ENCODE data around the gene PACRG.
A peak's percentile ranks its signal among the peaks of the same experiment; 100 is the strongest.

Gene PACRG

DNA sequence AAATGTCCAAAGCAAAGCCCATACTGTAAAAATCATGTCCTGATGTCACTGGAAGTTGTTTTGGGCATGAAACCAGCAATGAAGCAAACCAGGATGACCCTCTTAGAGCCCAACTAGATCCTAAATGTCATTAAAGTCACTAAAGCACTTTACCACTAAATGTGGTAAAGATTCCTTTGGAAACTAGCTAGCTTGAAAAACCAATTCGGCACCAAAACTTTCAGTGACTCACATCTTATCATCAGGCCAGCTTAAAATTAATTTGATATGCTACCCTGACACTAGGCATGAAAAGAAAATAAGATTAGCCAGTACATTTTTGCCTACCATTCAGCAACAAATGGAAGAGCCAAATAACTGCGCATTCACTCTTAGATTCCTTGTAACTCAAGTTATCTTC lies 145.8 kb downstream of the PACRG start:
- no peak for DNase-seq

DNA sequence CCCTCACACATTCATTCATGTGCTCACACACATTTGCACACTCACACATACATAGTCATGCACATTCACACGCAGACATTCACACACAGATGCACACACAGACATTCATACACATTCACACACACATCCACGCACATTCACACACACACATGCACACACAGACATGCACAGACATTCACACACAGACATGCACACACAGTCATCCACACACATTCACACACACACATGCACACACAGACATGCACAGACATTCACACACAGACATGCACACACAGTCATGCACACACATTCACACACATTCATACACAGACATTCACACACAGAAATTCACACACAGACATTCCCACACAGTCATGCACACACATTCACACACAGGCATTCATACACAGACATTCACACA lies 147.3 kb downstream of the PACRG start:
- DNase-seq = no peak

DNA sequence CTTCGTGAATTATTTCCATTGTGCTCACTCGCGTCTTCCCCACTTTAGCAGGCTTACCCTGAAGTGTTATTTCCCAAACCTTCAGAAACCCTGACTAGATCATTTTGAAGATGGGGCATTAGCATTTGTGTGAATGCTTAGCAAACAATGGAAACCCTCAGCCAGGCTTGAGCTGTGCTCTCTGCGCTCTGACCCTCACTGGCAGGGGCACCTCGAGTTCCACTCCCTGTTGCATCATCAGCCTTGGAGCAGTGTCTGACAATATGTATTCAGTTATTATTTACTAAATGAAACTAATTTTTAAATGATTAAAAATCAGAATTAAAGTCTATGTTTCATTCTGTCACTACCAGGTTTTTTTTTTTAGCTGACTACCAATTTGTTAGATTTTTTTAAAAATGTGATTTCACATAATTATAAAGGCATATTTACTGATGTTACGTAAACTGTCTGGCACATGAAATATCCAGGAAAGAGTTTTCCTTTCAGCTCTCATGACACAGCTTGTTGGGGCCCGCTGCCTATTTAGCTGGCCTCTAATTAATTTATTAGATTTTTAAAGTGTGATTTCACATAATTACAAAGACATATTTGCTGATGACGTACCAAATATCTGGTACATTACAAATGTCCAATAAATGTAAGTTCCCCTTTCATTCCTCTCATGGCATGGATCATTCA lies 155.2 kb downstream of the PACRG start:
- no peak for DNase-seq

DNA sequence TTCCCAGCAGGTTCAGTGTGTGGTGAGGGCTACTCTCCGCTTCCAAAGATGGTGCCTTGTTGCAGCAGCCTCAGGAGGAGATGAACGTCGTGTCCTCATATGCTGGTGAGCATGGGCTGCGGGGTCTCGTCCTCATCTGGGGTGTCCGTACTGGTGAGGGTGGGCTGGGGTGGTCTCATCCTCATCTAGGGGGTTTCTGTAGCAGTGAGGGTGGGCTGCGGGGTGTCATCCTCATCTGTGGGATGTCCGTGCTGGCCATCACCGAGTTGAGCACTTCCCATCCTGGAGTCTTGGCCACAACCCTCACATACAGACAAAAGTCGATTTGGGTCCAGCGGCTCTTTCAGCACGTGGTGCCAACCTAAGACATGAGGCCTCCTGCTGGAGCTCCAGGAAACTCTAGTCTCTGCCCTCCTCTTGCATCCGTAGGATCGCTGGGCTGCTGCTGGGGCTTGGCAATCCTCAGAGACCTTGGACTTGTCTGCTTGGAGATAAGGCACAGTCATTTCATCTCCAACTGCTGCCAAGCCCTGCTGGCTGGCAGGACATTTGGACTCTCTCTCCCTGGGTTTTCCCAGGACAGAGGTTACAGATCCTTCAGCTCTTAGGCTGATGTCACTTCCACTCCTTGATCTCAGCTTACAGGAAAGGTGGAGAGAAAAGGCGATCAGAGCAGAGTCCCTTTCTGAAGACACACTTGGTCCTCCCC lies 160.4 kb downstream of the PACRG start:
- DNase-seq = no peak

DNA sequence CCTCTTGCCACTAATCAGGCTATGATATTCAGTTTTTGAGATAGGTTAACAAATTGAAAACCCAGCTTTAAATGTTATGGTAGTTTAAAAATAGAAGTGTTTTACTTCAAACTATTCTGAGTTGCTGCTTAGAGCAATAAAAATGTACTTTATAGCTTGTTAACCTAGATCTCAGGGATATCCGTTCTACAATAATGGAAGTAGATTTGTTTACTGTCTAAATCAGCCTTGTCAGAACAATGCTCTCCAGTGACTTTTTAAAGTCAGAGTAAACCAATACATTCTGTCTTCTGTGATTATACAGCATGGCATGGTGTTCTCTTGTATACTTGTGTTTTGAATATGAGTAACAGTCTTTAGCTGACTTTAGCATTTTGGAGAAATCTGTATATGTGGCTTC lies 161.5 kb downstream of the PACRG start:
- no peak for DNase-seq

DNA sequence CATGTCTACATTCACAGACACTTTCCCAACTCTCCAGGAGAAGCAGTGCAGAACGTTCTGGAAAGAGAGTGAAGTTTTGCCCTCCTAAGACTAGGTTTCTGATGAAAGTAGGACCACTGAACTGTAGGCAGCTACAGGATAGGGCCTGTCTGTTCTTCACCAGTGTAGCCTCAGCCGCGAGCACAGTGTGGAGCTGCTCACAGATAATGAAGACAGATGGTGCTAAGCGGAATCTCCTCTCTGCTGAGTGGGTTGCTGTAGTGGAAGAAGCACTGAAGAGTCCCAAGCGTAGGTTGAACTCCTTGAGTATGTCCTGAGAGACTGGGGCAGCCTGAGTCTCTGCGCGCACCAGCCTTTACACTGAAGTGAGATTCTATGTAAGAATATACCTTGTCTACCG lies 170.2 kb downstream of the PACRG start:
- no peak for DNase-seq

DNA sequence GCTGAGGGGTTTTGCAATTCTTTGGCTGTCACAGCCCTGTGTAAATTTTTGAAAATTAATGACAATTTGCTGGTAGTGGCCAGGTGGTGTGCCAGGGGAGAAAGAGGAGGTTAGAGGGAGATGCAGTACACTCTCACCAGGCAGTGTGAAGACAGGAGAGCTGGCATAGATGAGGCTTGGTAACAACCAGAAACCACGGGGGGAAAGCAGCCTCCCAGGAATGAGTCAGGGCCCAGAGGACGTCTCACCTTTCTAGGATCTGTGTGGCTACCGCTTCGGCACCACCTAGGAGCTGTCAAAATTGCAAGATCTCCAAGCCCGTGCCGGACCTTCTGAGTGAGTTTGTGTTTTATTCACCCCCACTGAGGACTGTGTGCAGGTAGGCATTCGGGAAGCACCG lies 171.4 kb downstream of the PACRG start:
- no peak for DNase-seq

DNA sequence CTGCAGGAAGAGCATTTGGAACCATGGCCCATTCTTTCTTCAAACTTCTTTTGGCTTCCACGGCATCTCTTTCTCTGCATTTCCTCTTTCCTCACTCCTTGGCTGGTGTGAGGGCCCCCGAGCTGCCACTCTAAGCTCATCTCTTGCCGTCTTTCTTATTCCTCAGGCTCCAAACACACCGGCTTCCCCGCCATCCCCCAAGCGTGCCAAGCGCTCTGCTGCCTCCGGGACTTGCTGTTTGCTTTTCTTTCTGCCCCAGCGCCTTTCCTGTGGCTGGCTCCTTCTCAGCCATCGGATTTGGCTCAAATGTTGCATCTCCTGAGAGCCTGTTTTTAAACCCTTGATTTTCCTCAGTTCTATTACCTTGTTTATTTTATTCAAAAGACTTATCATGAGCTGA lies 172.7 kb downstream of the PACRG start:
- DNase-seq = no peak

DNA sequence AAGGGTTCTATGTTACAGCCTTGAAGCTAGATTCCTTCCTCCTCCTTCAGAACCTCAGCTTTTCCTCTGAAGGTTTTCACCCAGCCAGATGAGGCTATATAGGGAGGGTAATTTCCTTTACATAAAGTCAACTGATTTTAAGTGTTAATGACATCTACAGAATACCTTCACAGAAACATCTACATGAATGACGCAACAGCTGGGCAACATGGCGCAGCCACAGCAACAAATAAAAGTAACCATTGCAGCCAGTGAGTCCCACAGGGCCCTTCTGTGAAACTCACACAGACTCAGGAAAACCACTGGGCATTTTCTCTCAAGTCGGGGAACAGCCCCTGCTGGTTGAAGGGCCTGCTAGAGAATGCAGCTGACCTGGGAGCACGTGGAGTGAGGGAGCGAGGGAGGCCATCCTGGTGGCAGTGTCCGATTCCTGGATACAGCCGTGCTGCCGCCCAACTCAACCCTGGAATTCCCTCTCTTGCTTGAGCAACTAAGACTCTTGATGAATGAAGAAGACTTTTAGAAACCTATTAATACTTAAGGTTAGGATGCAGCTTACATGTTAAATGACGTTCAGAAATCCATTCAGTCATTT lies 176.4 kb downstream of the PACRG start:
- no peak for DNase-seq

DNA sequence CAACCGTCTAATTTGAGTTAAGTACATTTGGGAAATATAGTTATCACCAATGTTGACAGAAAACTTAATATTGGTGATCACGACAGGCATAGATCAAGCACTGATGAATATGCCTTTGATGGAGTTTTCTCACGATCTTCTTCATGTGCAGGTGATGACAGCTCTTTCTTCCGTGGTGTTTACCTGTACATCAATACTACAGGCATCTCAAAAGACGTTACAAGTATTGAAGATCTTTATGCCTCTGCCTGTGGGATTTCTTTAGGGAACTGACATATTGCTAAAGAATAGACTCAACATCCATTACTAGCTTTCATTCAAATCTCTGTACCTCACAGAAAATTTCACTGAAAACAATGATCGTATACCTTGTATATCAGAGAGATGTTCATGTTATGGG lies 178.7 kb downstream of the PACRG start:
- no peak for DNase-seq

DNA sequence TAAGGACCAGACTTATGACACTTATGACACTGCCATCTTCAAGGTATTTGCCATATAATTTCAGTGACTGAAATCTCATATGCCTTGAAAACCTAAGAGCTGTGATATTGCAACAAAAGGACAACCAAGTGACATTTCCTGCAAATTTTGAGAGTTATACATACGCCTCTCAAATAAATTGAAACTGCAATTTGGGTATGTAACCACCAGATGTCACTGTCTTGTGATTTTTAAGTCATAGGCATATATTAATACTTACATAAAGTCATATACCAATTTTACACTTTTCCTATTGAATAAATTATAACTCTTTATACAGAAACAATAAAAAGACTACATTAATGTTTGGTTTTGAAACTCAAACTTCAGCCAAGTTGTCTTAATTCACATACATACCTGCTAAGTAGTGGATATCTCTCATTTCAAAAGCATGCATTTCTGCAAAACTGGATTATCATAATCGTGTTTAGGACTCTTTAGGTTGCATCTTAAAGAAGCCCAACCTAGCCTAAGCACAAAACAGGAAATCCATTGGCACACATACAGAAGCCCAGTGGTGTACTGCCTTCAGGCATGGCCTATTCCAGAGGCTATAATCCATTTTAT lies 180.2 kb downstream of the PACRG start:
- peak; percentile 56 for DNase-seq

DNA sequence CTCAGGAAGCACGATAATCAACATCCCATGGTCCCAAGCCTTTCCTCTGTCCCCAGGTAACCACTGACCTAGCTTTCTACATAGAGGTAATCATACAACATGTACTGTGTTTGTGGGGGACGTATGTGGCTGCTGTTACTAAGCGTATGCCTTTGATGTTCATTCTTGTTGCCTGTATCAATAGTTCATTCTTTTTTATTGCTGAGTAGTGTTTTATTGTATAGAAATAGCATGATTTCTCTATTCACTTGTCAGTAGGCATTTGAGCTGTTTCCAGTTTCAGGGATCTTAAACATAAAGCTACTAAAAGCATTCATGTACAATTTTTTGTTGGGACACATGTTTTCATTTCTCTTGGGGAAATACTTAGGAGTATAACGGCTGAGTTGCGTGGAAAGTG lies 185.4 kb downstream of the PACRG start:
- no peak for DNase-seq

DNA sequence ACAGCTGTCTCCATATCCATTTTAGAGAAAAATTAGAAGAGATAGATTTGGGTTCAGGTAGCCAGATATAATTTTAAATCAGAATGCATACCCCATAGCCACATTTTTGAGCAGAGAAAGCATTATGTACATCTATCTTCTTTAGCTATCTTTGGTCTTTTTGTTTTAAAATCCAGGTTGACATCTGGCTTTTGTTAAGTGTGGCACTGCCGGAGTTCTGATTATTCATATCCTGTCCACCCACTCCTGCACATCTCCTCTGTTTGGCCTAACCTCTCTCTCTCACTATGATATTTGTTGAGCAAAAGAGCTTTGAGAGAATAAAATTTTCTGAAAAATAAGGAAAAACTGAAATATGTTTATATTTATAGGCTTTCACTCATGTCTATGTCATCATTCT lies 189.7 kb downstream of the PACRG start:
- no peak for DNase-seq

DNA sequence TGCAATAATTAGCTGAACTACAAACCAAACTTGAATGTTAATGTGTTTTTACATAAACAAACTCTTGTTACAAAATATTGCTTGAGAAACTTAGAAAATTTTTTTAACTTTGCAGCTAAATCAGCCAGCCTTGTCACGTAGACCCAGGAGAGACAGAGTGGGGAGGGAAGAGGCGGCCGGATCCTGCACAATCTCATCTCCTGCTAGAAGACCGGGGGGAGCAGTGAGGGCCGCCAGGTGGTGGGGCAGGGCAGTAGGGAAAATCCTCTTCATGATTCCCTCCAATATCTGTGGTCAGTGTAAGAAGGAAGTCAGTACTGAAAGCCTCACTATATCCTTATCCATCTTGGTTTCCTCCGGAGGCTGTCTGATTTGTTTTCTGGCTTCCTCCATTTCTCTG lies 193.3 kb downstream of the PACRG start:
- no peak for DNase-seq

DNA sequence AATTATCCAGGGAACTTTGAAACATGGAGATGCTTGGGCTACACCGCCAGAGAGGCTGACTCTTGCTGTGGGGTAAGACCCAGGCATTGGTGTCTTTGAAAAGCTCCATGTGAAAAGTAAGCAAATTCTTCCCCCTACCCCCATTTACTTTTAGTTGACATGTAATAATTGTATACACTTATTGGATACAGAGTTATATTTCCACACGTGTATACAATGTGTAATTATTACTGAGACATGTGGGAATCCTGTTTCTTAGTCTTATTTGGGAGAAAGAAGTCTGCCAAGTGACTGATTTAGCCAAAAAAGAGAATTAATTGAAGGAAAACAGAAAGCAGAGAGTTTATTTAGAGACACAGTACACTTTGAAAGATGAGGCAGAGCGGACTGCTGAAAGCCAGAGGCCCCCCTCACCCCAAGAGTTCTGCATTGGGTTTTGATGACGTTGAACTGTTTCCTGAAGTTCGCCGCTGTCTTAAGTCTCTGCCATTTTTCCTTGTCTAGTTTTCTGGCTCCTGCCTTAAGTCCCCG lies 193.8 kb downstream of the PACRG start:
- DNase-seq = no peak

DNA sequence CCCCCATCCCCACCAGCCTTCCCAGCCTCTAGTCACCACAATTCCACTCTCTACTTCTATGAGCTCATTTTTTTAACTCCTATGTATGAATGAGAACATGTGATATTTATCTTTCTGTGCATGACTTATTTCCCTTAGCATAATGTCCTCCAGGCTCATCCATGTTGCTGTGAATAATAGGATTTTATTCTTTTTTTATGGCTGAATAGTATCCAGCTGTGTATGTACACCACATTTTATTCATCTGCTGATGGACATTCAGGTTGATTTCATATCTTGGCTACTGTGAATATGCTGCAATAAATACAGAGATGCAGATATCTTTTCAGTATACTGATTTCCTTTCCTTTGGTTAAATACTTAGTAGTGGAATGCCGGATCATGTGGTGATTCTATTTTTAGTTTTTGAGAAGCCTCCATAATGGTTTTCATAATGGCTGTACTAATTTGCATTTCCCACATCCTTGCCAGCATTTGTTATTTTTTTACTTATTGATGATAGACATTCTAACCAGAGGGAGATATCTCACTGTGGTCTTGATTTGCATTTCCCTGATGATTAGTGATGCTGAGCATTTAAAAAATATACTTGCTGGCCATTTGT lies 194.9 kb downstream of the PACRG start:
- no peak for DNase-seq

DNA sequence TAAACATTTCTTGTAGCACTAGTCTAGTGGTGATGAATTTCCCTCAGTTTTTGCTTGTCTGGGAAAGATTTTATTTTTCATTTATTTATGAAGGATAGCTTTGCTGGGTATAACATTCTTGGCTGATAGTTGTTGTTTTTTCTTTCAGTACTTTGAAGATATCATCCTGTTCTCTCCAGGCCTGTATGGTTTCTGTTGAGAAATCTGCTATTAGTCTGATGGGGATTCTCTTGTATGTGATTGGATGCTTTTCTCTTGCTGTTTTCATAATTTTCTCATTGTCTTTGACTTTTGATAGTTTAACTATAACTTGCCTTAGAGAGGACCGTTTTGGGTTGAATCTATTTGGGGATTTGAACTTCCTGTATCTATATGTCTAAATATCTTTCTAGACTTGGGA lies 207.1 kb downstream of the PACRG start:
- DNase-seq = no peak

DNA sequence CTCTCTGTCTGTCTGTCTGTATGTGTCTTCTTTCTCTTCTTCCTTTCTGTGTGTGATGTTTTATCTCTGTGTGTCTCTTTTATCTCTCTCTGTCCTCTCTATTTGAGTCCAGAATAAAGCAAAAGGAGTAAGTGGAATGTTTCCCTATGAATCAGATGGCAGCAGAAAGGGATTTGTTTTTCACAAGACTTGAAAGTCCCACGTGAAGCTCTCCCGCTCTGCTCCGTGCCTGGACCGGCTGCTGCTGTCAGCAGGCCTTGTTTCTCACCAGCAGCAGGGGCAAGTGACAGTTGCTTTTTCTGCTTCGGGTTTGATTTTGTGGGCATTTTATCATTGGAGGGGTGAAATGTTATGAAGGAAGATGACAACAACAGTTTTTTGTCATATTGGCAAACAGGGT lies 212.7 kb downstream of the PACRG start:
- DNase-seq = no peak

DNA sequence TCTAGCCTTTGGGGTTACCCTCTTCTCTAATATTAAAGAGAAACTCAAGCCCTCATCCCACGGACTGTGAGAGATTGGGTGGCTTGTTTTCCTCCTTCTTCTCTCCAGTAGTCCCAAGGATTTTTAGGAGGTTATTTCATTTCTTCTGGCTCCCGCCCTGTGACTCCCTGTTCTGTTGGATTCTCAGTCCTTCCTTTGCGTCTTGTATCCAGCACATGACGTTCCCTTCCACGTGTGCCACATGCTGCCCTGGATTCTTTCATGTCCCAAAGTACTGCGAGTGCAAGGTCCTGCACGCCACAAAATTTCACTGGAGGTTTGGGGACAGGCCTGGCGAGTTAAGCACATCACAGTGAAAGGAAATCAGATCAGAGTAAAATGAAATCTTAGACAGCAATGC lies 213.4 kb downstream of the PACRG start:
- DNase-seq = no peak

DNA sequence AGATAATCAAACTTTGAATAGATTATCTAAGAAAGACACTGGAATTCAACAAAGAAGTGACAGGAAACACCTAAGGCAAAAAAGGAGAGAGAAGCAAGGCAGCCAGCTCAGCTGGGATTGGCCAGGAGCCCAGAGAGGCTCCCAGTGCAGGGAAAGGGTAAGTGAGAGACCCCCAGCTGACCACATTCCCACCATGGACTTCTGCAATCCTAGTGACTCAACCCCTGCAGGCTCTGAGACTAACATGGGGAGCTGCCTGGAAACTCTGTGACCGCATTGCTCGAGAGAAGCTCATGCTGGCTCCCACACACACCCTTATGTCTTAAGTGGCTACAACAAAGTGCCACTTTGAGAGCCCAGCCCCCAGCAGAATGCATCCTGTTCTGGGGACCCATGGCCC lies 215.1 kb downstream of the PACRG start:
- no peak for DNase-seq

DNA sequence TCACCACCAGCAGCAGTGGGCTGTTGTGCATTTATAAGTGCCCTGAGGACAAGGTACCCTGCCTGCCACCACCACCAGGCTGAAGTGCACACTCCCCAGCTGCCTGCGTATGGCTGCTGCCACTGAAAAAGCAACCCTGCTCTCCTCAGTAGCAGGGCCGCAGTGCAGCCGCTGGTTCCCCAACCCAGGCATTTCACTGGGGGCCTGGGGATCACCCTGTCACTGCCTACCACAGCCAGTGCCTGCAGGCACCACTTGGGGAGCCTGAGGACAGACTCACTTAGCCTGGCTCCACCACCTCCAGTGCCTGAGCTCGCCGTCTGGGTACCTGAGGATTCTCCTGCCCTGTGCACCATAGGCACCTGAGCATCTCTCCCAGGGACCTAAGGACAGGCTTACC lies 215.6 kb downstream of the PACRG start:
- DNase-seq = no peak

DNA sequence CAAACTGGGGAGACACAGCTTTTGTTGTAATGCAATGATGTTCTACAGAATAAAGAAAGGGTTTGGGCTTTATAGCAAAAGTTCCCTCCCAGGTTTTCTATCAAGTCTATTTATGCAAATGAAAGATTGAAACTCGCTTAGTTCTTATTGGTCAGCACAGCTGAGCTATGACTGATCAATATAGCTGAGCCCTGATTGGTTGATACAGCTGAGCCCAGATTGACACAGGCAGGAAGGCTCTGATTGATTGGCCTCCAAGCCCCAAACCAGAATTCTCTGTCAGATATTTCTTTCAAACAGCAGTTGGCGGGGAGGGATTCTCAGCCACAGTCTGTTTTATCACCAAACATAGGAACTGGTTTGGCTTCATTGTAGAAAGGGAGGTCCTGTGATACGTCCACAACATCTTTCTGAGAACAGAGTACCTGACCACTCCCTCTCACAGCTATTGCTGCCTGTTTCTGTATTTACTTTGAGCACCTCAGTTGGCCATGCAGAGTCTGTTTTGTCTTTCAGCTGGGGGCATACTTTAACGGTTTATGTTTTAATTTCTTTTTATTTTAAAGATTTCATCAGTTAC lies 223.5 kb downstream of the PACRG start:
- DNase-seq = no peak

DNA sequence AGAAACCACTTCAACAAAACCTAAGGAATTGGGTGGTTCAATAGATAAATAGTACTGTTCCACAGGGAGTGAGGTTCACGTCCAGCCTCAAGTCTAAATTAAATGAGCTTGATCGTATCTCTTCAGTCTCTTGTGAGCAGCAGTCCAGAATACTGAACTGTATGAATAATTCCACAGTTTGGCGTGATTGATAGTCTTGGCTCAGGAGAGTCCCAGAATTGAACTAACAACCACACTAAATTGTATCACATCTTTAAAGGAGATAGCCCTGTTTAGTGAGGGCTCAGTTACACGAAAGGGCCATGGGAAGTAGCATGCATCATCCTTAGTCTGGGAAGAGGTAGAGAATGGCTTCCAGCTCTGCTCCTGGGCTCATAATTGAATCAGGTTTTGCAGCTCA lies 224.6 kb downstream of the PACRG start:
- no peak for DNase-seq

Measured in hematopoietic multipotent progenitor cell treated with erythropoietin and hydrocortisone succinate and interleukin-3 and kit ligand, for 4 days (in vitro differentiated cells).